ENCODE measurements around the gene WDR18.
A peak's percentile ranks its signal among the peaks of the same experiment; 100 is the strongest.
"Not testable (repeated sequence)": the region's sequence is repeated elsewhere in the genome, so short reads cannot be mapped to it uniquely, and the experiment has no call there.

The WDR18 gene

DNA sequence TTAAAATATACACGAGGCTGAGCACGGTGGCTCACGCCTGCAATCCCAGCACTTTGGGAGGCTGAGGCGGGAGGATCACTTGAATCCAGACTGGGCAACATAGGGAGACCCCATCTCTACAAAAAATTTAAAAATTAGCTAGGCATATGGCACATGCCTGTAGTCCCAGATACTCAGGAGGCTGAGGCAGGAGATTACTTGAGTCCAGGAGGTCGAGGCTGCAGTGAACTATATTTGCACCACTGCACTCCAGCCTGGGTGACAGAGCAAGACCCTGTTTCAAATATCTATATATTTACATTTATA is 39.7 kb downstream of the WDR18 start:
- not testable (repeated sequence) for DNase-seq

DNA sequence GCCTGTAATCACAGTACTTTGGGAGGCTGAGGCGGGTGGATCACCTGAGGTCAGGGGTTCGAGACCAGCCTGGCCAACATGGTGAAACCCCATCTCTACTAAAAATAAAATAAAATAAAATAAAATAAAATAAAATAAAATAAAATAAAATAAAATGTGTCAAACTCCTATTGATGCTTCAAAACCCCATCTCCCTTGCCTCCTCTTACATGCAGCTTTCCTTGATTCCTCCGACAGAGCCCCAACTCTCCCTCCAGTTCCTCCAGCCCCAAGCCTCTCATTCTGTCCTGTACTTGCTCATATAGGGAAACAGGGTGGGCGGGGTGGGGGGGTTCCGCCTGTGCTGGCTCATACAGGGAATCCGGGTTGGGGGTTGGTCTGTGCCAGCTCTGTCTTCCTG is 40.9 kb downstream of the WDR18 start:
- DNase-seq = not testable (repeated sequence)

DNA sequence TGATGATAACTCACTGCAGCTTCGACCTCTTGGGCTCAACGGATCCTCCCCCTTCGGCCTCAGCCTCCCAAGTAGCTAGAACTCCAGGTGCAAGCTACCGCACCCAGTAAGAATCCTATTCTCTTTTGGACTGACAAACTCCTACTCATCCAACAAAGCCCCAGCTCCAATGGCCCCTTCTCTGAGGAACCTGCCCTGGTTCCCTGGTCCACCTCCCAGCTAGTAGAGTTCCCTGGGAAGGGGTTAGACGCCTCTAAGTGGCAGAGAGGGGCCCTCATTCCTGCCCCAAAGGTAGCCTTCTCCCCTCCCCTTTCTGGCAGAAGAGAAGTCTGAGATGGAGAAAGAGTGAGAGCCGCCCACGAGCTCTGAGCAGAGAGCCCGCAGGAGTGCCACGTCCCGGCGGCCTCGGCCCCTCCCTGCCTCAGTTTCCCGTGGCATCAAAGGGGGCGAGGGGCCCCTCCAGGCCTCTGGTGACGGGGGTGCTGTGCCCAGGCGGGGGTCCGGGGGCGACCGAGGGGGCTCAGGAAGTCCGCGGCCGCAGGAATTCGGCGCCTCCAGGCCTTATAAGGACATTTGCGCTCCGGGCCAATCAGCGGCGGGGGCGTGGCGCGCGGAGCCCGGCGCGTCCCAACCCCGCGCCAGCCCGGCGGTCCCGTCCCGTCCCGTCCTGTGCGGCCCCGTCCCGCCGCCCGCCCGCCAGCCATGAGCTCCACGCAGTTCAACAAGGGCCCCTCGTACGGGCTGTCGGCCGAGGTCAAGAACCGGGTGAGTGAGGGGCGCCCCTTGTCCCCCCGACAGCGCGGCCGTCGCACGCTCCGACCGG is 42.0 kb downstream of the WDR18 start, which contains the start of gene CNN2:
Gene CNN2 (plus strand): TSS at position 649 of the 823 bp plus-strand sequence. CDS start 54 bp downstream, at position 703.
- DNase-seq = peak; percentile 70

DNA sequence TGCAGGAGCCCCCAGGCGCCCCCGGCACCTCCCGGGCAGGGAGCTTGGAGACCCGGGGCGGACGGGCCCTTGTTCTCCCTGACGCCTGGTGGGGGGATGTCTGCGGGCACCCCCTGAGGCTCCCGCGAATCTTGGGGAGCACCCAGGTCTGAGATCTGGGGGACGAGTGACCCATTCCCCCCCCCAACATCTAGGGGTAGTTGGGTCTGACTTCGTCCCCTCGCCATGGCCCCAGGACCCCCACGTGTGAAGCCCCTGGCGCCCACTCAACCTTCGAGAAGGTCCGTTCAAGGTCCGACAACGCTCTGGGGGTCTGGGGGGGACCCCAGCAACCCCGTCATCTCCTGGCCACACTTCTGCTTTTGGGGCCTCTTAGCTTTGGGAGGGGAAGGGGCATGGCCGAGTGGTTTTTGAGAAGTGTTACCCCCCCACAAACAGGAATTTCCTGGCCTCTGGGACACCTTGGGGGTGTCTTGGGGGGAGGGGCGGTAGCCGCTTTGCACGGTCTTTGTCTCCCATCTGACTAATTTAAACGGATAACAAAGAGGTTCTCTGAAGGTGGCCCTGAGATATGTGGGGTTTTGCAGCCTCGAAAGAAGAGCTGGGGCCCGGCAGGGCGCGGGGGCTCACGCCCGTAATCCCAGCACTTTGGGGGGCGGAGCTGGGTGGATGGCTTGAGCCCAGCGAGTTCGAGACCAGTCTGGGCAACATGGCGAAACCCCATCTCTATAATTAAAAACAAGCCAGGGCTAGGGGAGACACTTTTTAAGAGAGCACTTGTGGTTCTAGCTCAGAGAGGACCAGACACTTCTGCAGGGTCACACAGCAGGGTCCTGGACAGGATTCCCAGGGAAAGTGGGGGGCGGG is 42.9 kb downstream of the WDR18 start:
- peak; percentile 52 for DNase-seq

DNA sequence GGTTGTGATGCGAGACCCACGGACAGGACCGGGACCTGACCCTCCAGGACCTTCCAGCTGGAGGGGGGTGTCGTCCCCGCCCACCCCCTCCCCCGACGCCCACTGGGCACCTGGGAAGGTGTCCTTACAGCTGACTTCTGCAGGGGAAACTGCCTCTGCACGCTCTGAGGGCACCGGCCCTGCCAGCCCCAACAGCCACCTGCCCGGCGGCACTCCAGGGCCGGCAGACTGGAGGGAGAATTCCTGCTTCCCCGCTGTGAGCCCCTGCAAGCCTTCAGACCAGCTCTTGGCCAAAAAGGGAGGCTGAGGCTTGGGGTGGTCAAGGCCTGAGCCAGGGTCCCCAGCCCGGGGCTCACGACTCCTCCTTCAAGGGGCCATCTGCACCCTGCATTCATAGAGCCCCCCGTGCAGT is 43.5 kb downstream of the WDR18 start:
- DNase-seq = peak; percentile 35

DNA sequence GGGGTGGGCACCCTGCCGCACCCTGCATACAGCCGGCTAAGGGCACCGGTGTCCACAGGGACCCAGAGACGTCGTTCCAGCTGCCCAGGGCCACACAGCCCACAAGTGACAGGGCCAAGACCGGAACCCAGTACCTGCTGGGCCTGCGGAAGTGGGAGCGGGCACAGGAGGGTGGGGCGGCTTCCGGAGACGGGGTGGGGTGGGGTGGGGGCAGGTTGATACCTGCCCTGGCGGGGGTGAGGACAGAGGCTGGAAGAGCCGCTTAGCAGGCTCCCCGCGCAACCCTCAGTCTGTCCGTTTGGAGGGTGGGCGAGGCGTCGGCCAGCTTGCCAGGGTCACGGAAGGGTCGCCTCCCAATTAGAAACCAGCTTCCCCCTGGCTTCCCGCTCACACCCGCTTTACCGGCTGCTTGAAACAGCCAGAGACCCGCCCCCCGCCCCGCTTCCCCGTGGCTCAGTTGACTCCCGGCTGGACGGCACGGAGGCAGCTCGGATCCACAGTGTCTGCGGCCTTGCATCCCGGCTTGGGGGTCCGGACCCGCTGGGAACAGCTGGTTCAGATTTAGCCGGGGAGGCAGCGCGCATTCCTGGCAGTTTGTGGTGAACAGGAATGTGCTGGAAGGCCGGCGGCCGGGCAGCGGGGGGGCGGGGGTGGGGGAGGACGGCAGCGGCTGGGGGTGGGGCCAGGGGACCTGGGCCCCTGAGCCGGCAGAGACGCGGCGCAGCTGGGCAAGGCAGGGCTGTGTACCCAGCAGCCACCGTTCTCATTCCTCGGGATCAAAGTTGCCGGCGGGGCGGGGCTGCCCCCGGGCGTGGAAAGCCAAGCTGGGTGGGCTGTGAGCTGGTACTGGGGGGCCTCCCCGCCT is 44.1 kb downstream of the WDR18 start:
- DNase-seq = peak; percentile 82

DNA sequence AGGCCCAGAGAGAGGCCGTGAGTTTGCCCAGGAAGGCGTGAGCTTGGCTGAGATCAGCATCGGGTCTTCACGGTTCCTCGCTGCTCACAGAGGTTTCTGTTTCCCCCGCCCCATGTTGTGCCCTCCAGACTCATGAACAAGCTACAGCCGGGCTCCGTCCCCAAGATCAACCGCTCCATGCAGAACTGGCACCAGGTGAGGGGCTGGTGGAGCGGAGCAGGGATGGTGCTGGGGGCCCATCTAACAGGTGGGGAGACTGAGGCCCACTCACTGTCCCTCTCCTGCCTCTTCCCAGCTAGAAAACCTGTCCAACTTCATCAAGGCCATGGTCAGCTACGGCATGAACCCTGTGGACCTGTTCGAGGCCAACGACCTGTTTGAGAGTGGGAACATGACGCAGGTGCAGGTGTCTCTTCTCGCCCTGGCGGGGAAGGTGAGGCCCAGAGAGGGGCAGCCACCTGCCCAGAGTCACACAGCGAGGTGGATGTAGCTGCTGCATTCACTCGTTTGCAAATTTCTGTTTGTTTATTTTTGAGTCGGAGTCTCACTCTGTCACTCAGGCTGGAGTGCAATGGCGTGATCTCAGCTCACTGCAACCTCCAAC is 48.2 kb downstream of the WDR18 start:
- no peak for DNase-seq

DNA sequence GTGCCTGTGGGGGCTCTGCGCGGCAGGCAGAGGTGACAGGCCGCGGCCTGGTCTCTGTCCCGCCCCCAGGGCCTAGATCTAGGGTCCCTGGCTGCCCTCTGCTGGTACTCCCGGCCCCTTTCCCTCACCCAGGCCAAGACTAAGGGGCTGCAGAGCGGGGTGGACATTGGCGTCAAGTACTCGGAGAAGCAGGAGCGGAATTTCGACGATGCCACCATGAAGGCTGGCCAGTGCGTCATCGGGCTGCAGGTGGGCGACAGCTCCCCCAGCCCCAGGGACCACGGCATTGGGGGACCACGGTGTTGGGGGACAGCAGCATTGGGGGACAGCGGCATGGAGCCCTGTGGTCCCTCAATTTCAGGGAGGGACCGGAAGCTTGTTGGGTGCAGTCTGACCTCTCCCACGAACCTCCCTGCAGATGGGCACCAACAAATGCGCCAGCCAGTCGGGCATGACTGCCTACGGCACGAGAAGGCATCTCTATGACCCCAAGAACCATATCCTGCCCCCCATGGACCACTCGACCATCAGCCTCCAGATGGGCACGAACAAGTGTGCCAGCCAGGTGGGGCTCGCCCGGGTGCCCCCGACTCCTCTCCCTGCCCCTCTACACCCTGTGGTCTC is 52.0 kb downstream of the WDR18 start:
- DNase-seq = peak; percentile 36

DNA sequence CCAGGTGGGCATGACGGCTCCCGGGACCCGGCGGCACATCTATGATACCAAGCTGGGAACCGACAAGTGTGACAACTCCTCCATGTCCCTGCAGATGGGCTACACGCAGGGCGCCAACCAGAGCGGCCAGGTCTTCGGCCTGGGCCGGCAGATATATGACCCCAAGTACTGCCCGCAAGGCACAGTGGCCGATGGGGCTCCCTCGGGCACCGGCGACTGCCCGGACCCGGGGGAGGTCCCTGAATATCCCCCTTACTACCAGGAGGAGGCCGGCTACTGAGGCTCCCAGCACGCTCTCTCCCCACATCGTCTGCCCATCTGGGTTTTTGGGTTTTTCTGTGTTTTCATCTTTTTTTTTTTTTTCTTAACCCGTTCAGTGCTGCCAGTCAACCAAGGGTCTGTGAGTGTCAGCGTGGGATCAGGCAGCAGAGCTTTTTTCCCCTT is 53.5 kb downstream of the WDR18 start:
- DNase-seq = no peak

DNA sequence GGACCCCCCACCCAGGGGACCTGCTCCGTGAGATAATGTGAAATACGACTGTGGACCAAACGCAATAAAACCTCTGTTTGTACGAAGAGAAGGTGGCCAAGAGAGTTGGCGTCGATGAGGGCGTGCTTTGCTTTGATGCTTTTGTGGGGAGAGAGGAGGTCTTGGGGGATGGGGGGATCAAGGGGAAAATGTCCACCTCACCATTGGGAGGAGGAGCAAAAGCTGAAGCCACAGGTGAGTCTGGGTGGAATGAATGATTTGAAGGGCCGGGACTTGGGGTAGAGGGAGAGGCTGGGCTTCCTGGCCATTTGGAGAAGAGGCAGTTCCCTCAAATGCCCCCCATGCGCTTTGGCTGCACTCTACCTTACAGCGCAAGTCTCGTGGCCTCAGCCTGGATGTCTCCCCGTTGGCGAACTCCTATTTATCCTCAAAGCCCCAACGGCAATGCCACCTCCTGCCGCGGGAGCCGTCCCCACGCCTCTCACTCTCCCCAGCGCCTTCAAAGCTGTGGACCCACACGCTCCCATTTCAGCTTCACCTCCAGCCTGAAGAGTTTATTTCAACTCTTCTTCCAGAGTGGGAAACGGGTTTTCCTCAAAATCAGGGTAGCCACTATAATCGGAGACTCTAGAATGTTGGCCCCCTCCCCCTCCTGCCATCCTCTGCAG is 55.0 kb downstream of the WDR18 start:
- DNase-seq = no peak

DNA sequence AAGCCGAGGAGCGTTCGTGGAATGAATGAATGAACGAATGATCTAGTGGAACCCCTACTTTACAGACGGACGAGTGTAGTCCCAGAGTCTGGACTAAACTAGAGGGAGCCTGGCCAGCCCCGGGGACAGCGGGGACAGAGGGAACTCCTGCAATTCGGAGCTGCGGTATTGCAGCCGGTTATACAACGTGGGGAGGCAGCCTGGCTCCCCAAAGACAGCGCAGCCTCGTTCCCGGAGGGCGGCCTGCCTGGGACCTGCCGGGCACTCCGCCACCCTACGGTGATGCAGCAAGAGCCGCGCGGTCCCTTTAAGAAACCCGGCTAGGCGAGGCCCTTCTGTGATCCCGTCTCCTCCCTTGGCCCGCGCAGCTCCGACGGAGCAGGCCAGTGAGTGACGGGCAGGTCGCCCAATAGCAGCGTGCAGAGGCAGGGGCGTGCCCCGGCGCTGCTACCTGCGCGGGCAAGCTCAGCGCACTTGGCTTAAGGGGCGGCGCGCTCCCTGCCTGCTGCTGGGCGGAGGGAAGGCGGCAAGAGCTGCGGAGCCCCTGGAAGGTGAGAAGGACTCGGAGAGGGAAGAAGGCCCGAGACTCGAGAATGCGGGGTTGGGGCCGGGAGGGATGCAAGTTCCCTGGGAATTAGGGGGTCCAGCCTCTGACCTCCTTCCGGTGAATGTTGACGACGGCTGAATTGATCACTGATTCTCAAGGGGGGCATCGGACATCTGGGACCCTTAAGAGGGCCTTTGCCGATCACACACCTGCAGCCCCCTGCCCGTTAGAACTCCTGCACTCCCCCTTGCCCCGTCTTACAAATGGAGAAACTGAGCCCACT is 55.7 kb downstream of the WDR18 start, which contains the start of gene ABCA7:
Gene ABCA7 (plus strand): TSS at position 462 of the 830 bp plus-strand sequence. CDS start 1,255 bp downstream, outside the sequence.
- peak; percentile 99 for DNase-seq

DNA sequence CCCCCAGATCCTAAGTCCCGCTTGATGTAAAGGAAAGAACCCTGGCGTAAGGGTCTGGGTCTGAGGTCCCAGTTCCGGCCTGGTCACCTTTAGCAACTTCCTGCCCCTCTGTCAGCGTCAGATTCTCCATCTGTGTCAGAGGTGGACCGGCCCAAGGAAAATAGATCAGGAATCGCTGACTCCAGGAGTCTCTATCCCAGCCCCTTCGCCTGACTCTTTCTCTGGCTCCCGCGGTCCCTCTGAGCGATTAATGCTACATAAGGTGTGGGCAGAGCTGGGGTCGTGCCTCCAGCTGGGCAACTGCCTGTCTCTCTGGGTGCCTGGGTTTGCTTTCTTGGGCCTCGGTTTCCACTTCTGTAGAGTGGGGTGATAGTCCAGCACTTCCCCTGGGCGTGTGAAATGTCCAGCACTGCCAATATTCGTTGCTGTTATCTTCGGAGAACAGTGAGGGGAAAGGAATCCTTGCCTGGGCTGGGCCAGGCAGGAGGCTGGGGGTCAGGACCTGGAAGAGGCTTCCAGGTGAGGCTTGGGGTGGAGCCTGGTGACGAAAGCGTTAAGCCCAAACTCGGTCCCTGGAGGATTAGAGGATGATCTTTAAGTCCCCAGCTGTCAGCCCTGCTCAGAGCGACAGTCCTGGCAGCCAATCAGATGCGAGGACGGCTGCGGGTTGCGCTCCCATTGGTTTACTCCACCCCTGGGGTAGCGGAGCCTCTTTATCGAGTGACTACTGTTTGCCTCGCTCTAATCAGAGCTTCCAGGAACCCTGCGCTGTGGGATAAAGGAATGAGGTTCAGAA is 56.5 kb downstream of the WDR18 start:
- DNase-seq = peak; percentile 93

DNA sequence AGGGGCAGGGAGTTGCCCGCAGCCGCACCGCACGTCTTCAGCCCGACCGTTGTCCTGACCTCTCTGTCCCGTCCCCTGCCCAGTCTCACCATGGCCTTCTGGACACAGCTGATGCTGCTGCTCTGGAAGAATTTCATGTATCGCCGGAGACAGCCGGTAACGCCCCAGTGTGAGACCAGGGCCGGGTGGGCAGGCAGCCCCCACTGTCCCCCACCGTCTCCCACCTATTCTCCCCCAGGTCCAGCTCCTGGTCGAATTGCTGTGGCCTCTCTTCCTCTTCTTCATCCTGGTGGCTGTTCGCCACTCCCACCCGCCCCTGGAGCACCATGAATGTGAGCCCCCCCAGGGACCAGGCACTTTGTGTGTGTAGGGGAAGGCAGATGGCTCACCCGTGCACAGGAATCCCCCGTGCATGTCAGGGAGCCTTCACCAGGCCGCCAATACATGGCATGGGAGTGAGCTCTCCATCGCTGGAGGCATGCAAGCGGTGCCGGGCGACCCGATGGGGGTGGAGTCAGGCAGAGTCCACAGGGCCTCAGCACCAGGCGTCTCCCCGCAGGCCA is 57.2 kb downstream of the WDR18 start:
- DNase-seq = no peak

DNA sequence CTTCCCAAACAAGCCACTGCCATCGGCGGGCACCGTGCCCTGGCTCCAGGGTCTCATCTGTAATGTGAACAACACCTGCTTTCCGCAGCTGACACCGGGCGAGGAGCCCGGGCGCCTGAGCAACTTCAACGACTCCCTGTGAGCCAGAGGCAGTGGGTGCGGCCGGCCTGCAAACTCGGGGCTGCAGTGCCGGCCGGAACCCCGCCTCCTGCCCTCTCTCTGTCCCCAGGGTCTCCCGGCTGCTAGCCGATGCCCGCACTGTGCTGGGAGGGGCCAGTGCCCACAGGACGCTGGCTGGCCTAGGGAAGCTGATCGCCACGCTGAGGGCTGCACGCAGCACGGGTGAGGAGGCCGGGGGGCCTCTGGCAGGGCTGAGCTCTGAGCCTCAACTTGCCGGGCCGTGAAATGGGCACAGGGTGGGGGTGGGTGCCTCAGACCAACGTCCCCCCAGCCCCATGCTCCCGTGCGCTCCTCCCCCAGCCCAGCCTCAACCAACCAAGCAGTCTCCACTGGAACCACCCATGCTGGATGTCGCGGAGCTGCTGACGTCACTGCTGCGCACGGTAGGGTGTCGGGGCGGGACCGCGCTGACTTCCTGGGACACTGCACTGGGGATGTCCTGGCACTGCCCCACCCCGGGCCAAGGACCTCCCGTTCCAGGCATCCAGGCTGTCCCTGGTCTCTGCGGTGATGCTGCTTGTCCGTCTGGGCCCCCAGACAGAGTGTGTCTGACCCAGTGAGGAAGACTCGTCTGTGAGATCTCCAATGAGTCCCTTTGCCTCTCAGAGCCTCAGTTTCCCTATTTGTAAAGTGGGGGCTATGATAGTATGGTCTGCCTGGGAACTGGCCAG is 57.9 kb downstream of the WDR18 start:
- DNase-seq = no peak

DNA sequence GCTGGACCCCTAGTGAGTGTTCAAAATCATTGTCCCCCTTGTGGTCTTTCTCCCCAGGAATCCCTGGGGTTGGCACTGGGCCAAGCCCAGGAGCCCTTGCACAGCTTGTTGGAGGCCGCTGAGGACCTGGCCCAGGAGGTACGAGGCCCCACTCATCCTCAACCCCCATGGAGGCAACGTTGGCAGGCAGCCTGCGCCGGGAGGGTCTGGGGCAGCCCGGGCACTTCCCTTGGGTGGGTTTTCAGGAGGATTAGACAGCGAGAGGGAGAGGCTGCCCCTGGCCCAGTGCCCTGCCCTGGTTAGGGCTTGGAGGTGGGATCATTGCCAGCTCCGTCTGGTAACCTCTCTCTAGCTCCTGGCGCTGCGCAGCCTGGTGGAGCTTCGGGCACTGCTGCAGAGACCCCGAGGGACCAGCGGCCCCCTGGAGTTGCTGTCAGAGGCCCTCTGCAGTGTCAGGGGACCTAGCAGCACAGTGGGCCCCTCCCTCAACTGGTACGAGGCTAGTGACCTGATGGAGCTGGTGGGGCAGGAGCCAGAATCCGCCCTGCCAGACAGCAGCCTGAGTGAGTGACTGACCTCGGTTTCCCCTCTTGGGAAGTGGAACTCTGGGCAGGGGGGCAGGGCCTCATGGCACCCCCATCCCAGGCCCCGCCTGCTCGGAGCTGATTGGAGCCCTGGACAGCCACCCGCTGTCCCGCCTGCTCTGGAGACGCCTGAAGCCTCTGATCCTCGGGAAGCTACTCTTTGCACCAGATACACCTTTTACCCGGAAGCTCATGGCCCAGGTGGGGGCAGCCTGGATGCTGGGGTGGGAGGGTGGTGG is 58.8 kb downstream of the WDR18 start:
- DNase-seq = no peak

Data from CD4-positive, alpha-beta T cell treated with Interleukin-6 for 4 hours (primary cell).